Measurements from ENCODE around the gene FBRSL1. TPM values are rescaled to one million over a fixed set of nuclear protein-coding genes. Genes with fewer than 3 reads are reported as not detected.

The FBRSL1 gene
- total RNA-seq, 4 donors from 2014 or later: 14.4 to 28.1 (median 18.5) TPM

DNA sequence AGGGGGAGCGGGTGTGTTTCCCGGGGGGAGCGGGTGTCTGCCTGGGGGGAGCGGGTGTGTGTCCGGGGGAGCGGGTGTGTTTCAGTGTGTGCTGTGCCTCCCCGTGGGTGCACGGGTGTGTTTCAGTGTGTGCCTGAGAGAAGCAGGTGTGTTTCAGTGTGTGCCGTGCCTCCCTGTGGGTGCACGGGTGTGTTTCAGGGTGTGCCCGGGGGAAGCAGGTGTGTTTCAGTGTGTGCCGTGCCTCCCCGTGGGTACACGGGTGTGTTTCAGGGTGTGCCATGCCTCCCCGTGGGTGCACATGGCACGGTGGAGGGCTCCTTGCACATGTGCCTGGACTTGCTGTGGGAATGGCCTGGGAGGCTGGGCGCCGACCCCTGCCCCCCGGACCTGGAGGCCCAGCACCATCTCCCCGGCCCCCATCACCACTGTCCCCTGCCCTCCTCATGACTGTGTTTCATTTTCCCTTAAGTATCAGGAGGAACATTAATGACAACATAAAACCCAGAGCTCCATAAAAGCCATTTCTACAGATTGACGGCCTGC, 38.7 kb downstream of the FBRSL1 start:
- Histone ChIP-seq H3K36me3 (peaks cover 0 to 55% (median 31%) of the 10 kb centered on the region in 4 donors), H3K4me1 (peaks cover 5 to 11% (median 8%) of the 10 kb centered on the region in 4 donors), H3K4me3 (no peak overlapping the region), H3K27me3 (no peaks in the 10 kb centered on the region), H3K27ac (replicated peaks in 1 of 4) (no peak overlapping the region), H3K9me3 (no peaks in the 10 kb centered on the region)
- no peak for TF ChIP-seq EP300 (IDR thresholded peaks at IDR 0.05)
- TF ChIP-seq POLR2A (IDR thresholded peaks at IDR 0.05; ENCODE audit: low read depth): no peak
- TF ChIP-seq POLR2AphosphoS5 (IDR thresholded peaks at IDR 0.05): no peak
- TF ChIP-seq, protein P1, sequence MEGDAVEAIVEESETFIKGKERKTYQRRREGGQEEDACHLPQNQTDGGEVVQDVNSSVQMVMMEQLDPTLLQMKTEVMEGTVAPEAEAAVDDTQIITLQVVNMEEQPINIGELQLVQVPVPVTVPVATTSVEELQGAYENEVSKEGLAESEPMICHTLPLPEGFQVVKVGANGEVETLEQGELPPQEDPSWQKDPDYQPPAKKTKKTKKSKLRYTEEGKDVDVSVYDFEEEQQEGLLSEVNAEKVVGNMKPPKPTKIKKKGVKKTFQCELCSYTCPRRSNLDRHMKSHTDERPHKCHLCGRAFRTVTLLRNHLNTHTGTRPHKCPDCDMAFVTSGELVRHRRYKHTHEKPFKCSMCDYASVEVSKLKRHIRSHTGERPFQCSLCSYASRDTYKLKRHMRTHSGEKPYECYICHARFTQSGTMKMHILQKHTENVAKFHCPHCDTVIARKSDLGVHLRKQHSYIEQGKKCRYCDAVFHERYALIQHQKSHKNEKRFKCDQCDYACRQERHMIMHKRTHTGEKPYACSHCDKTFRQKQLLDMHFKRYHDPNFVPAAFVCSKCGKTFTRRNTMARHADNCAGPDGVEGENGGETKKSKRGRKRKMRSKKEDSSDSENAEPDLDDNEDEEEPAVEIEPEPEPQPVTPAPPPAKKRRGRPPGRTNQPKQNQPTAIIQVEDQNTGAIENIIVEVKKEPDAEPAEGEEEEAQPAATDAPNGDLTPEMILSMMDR (IDR thresholded peaks at IDR 0.05): no peak
- intact Hi-C loops (cut with DNase I): no loop called here
- 96% methylated on average over 21 of the region's 21 CpGs for WGBS
- no peak for DNase-seq (ENCODE audit: extremely low spot score)

DNA sequence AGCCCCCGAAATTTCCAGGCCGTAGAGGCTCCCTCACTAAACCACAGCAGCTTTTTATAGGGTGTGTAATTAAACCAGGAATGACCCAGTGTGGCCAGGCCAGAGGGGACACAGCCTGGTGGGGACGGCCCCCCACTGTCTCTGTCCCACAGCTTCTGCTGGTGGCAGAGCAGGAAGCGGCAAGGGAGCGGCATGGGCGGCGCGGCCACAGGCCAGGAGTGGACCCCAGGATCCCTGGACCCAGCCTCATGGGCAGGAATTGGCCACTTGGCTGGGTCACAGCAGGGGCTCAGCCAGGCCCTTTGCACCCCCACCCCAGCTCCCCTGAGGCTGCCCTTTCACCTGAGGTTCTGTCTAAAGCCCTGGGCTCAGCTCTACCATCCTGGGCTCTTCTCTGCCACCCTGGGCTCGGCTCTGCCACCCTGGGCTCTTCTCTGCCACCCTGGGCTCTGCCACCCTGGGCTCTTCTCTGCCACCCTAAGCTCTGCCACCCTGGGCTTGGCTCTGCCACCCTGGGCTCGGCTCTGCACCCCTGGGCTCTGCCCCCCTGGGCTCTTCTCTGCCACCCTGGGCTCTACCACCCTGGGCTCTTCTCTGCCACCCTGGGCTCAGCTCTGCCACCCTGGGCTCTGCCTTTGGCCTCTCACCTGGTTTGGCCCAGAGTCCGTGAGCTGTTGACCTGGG, 39.3 kb downstream of the FBRSL1 start:
- H3K4me3 ChIP-seq: no peak overlapping the region
- H3K36me3 ChIP-seq: peaks cover 0 to 62% (median 31%) of the 10 kb centered on the region in 4 donors
- H3K27ac ChIP-seq (replicated peaks in 1 of 4): no peak overlapping the region
- peaks cover 0 to 4% (median 2%) of the 10 kb centered on the region in 4 donors for H3K4me1 ChIP-seq
- TF ChIP-seq POLR2AphosphoS5 (IDR thresholded peaks at IDR 0.05) (no peak), EP300 (IDR thresholded peaks at IDR 0.05) (no peak), POLR2A (IDR thresholded peaks at IDR 0.05; ENCODE audit: low read depth) (no peak)
- TF ChIP-seq, protein P1 (IDR thresholded peaks at IDR 0.05): no peak
- DNase-seq (ENCODE audit: extremely low spot score): no peak
- H3K9me3 ChIP-seq: no peaks in the 10 kb centered on the region
- intact Hi-C loops (cut with DNase I): no loop called here
- no peaks in the 10 kb centered on the region for H3K27me3 ChIP-seq
- 90% methylated on average over 8 of the region's 11 CpGs for WGBS

DNA sequence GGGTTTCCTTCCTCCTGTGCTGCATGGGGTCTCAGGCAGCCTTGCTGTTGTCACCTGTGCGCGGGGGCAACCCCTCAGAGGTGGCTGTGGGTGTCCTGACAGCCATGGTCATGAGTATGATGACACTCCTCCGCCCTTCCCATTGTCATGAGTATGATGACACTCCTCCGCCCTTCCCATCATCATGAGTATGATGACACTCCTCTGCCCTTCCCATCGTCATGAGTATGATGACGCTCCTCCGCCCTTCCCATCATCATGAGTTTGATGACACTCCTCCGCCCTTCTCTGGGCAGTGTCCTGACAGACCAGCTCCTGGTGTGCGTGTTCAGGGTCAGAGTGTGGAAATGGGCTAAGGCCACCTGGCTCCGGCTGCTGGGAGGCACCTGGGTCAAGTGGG, 40.0 kb downstream of the FBRSL1 start:
- H3K4me1 ChIP-seq: no peaks in the 10 kb centered on the region
- no peaks in the 10 kb centered on the region for H3K27me3 ChIP-seq
- no peak for DNase-seq (ENCODE audit: extremely low spot score)
- H3K4me3 ChIP-seq: no peak overlapping the region
- no peaks in the 10 kb centered on the region for H3K9me3 ChIP-seq
- H3K27ac ChIP-seq (replicated peaks in 1 of 4): no peak overlapping the region
- TF ChIP-seq, protein P1 (IDR thresholded peaks at IDR 0.05): no peak
- TF ChIP-seq EP300 (IDR thresholded peaks at IDR 0.05) (no peak), POLR2A (IDR thresholded peaks at IDR 0.05; ENCODE audit: low read depth) (no peak), POLR2AphosphoS5 (IDR thresholded peaks at IDR 0.05) (no peak)
- WGBS: 91% methylated on average over 9 of the region's 10 CpGs
- intact Hi-C loops (cut with DNase I): no loop called here
- H3K36me3 ChIP-seq: peaks cover 0 to 67% (median 31%) of the 10 kb centered on the region in 4 donors

DNA sequence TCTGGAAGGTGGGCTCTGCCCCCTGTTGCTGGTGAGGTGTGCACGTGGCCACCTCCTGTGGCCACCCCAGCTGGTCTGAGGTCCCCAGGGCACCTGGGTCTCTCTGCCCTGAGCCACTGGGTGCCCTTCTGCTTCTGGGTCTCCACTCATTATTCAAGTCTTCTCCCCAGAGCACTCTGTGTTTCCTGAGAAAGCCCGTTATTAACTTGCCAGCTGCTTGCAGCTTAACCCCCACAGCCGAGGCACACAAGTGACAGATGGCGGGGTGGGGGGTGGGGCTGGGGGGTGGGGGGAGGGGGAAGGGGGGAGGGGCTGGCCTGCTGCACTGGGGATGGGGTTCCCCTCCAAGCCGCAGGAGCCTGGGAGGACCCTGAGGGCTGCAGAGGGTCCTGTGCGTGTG, 40.5 kb downstream of the FBRSL1 start:
- H3K27me3 ChIP-seq: no peaks in the 10 kb centered on the region
- TF ChIP-seq POLR2A (IDR thresholded peaks at IDR 0.05; ENCODE audit: low read depth): no peak
- TF ChIP-seq POLR2AphosphoS5 (IDR thresholded peaks at IDR 0.05): no peak
- TF ChIP-seq, protein P1 (IDR thresholded peaks at IDR 0.05): no peak
- TF ChIP-seq EP300 (IDR thresholded peaks at IDR 0.05): no peak
- no peaks in the 10 kb centered on the region for H3K9me3 ChIP-seq
- no peak overlapping the region for H3K4me3 ChIP-seq
- intact Hi-C loops (cut with DNase I): no loop called here
- no peak for DNase-seq (ENCODE audit: extremely low spot score)
- H3K27ac ChIP-seq (replicated peaks in 1 of 4): no peak overlapping the region
- 71% methylated on average over 1 of the region's 6 CpGs for WGBS
- no peaks in the 10 kb centered on the region for H3K4me1 ChIP-seq
- H3K36me3 ChIP-seq: peaks cover 0 to 63% (median 30%) of the 10 kb centered on the region in 4 donors

Measured in esophagus muscularis mucosa (tissue), 4 donors.